Stomach (tissue), 4 donors: ENCODE data around the gene CFAP20.

Source experiments
- POLR2A ChIP-seq, 4 donors: fragments of 450-650 bp; IDR thresholded peaks; one replicate each; pipeline ENCODE4 v1.6.1; 2016; ENCODE audit warnings: antibody characterized with exemption in 4 of 4, control low read depth in 2 of 4, mild to moderate bottlenecking in 1 of 4, moderate library complexity in 1 of 4
- TF ChIP-seq, protein P1 (sequence below), 7 experiments: fragments of 450-650 bp in 4 of 7; fragments of 200-600 bp in 3 of 7; sonication (generic) in 3 of 7; IDR thresholded peaks; one replicate each; pipeline ENCODE4 v1.5.1; 2016 to 2019; ENCODE audit warnings: antibody characterized with exemption in 7 of 7, control low read depth in 2 of 7, mild to moderate bottlenecking in 1 of 7

DNA sequence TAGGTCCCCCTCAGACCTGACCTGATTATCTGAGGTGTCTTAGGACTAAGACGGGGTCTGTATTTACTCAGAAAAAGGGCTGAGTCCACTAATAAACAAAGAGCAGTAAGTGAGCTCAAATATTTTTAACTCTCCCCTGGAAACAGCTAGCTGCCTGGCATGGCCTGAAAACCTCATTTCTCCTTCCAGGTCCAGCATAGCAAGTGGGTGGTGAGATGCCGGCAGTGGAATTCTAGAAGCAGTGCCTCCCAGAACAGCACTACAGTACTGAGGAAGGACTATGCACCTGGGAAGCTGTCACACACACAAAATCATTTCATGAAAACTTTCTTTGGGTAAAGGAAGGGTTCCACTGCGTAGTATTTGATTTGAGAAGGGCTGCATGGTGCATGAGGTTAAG is 29.5 kb upstream of the CFAP20 start:
- TF ChIP-seq, protein P1, sequence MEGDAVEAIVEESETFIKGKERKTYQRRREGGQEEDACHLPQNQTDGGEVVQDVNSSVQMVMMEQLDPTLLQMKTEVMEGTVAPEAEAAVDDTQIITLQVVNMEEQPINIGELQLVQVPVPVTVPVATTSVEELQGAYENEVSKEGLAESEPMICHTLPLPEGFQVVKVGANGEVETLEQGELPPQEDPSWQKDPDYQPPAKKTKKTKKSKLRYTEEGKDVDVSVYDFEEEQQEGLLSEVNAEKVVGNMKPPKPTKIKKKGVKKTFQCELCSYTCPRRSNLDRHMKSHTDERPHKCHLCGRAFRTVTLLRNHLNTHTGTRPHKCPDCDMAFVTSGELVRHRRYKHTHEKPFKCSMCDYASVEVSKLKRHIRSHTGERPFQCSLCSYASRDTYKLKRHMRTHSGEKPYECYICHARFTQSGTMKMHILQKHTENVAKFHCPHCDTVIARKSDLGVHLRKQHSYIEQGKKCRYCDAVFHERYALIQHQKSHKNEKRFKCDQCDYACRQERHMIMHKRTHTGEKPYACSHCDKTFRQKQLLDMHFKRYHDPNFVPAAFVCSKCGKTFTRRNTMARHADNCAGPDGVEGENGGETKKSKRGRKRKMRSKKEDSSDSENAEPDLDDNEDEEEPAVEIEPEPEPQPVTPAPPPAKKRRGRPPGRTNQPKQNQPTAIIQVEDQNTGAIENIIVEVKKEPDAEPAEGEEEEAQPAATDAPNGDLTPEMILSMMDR (IDR thresholded peaks at IDR 0.05): no peak
- TF ChIP-seq POLR2A (IDR thresholded peaks at IDR 0.05): no peak
